Left lung (tissue), 14 donors: ENCODE data around the gene SLITRK1. TPM values are rescaled to one million over a fixed set of nuclear protein-coding genes. Genes with fewer than 3 reads are reported as not detected.

Source experiments
- ATAC-seq: fragments of 200-7000 bp; cut with Tn5 transposase; one replicate; pipeline ENCODE4 v1.9.1; 2020; ENCODE audit warnings: moderate library complexity
- DNase-seq, 4 donors: peaks; one replicate each; pipeline ENCODE4 v3.0.0-alpha.2; 2013 to 2020
- H3K27ac ChIP-seq, 2 donors: fragments of 200-600 bp; sonication (generic) in 1 of 2; one replicate each; pipeline versions ENCODE4 v1.5.0 to v1.8.0; 2020 to 2021
- H3K27me3 ChIP-seq, 2 donors: fragments of 200-600 bp; sonication (generic) in 1 of 2; one replicate each; pipeline versions ENCODE4 v1.5.0 to v1.8.0; 2020 to 2021
- H3K36me3 ChIP-seq, 2 donors: fragments of 200-600 bp; sonication (generic) in 1 of 2; one replicate each; pipeline versions ENCODE4 v1.5.0 to v1.8.0; 2020 to 2021
- H3K4me1 ChIP-seq, 2 donors: fragments of 200-600 bp; one replicate each; pipeline ENCODE4 v1.8.0; 2021
- H3K4me3 ChIP-seq, 2 donors: fragments of 200-600 bp; sonication (generic) in 1 of 2; one replicate each; pipeline versions ENCODE4 v1.5.0 to v1.8.0; 2020 to 2021; ENCODE audit warnings: mild to moderate bottlenecking in 1 of 2
- H3K9me3 ChIP-seq, 2 donors: fragments of 200-600 bp; sonication (generic) in 1 of 2; one replicate each; pipeline versions ENCODE4 v1.5.0 to v1.8.0; 2020 to 2021
- CTCF ChIP-seq, 2 donors: fragments of 200-600 bp; sonication (generic) in 1 of 2; IDR thresholded peaks; one replicate each; pipeline versions ENCODE4 v1.5.0 to v1.8.0; 2021; ENCODE audit warnings: antibody characterized with exemption in 2 of 2
- intact Hi-C, 2 donors: fragments of 100-400 bp; cut with DNase I; formaldehyde crosslinking; loops; one replicate each; pipeline versions ENCODE4 v1.11.2 to v1.14.2; 2022
- long read RNA-seq, 12 donors: library from polyadenylated mRNA in 2 of 12; unstranded in 2 of 12; transcript quantifications; one replicate each; pipeline ENCODE4 v2.0.0 and lab custom pipeline, GENCODE V29; 2019 to 2026
- polyA plus RNA-seq, 6 donors: library from polyadenylated mRNA; unstranded; fragments of 120-200 nt; gene quantifications; one replicate each; pipeline ENCODE4 v1.2.1, GENCODE V29; 2013; ENCODE audit not compliant: insufficient read length in 6 of 6
- total RNA-seq, 2 donors: library from RNA; stranded (reverse); fragmentation: NEBNext Ultra II Directional; extraction: Animal tissue kit (Norgen Biotek cat#: 25700); gene quantifications; one replicate each; pipeline ENCODE4 v1.2.1, GENCODE V29; 2021
- donor health status: DM: no; HTN: yes; CAD: no.
- donor health status: DM: no; HTN: no; CAD: no.

Gene SLITRK1
- total RNA-seq (not detected), polyA plus RNA-seq (under 1 TPM in 4 of 6 donors, not detected in 2; 0.03 to 0.06 (median 0.05) TPM)
- long read RNA-seq, donor 1 = 0 reads
- long read RNA-seq, donor 2 = 0 reads
- long read RNA-seq, donor 3, full-length matches to known transcripts = 1 of 1 reads
- long read RNA-seq, donor 3, partial matches to known transcripts = 0 of 1 reads
- long read RNA-seq, donor 3, other reads (novel, unspliced or antisense) = 0 of 1 reads
- long read RNA-seq, donor 4 = 0 reads
- long read RNA-seq, donor 5 = 0 reads
- long read RNA-seq, donor 6 = 0 reads
- long read RNA-seq, donor 7, full-length matches to known transcripts = 1 of 1 reads
- long read RNA-seq, donor 7, partial matches to known transcripts = 0 of 1 reads
- long read RNA-seq, donor 7, other reads (novel, unspliced or antisense) = 0 of 1 reads
- long read RNA-seq, donor 8 = 0 reads
- long read RNA-seq, donor 9 = 0 reads
- long read RNA-seq, donor 10 = 0 reads
- long read RNA-seq, donor 11, full-length matches to known transcripts = 64 of 64 reads
- long read RNA-seq, donor 11, partial matches to known transcripts = 0 of 64 reads
- long read RNA-seq, donor 11, other reads (novel, unspliced or antisense) = 0 of 64 reads
- long read RNA-seq, donor 12 = 0 reads

- ATAC-seq (peak; percentile 52), DNase-seq (peak in 3 of 4 donors; percentile 49 to 71 (median 54))
- Histone ChIP-seq H3K27ac (no peak within 1 kb of the TSS), H3K4me3 (no peak within 1 kb of the TSS), H3K27me3 (peaks cover 36 to 72% of the 10 kb centered on the region in 2 donors), H3K4me1 (no peaks in the 10 kb centered on the region), H3K9me3 (no peaks in the 10 kb centered on the region), H3K36me3 (no peaks in the 10 kb centered on the region)
- no peak for TF ChIP-seq CTCF (IDR thresholded peaks at IDR 0.05)
- intact Hi-C loops = no loop called here
Measured at GRCh38 chr13:83881917-83882605, at the start of gene SLITRK1. Gene SLITRK1, minus strand, starts transcription at chr13:83882474. Its CDS starts 967 bp downstream, at chr13:83881507.

- no peak for TF ChIP-seq CTCF (IDR thresholded peaks at IDR 0.05)
- H3K9me3 ChIP-seq = no peaks in the 10 kb centered on the region
- H3K27ac ChIP-seq = no peak overlapping the region
- intact Hi-C loops = no loop called here
- DNase-seq (peak in 1 of 4 donors; percentile 3), ATAC-seq (no peak)
- H3K4me1 ChIP-seq = no peaks in the 10 kb centered on the region
- H3K27me3 ChIP-seq = no peaks in the 10 kb centered on the region
- no peak overlapping the region for H3K4me3 ChIP-seq
- H3K36me3 ChIP-seq = no peaks in the 10 kb centered on the region
Measured at GRCh38 chr13:83929157-83929556, 46.9 kb upstream of the SLITRK1 start.

- Histone ChIP-seq H3K4me1 (no peaks in the 10 kb centered on the region), H3K27me3 (no peaks in the 10 kb centered on the region), H3K9me3 (no peaks in the 10 kb centered on the region), H3K36me3 (no peaks in the 10 kb centered on the region), H3K27ac (no peak overlapping the region), H3K4me3 (no peak overlapping the region)
- TF ChIP-seq CTCF (IDR thresholded peaks at IDR 0.05) = no peak
- ATAC-seq = no peak
- DNase-seq = no peak
- intact Hi-C loops = no loop called here
Measured at GRCh38 chr13:83919775-83920174, 37.5 kb upstream of the SLITRK1 start.

- ATAC-seq = no peak
- intact Hi-C loops = no loop called here
- no peak overlapping the region for H3K4me3 ChIP-seq
Measured at GRCh38 chr13:83914368-83914767, 32.1 kb upstream of the SLITRK1 start.

More at GRCh38 chr13:83914368-83914767, 32.1 kb upstream of the SLITRK1 start:
- H3K27me3 ChIP-seq = no peaks in the 10 kb centered on the region
- H3K36me3 ChIP-seq = no peaks in the 10 kb centered on the region
- no peak for TF ChIP-seq CTCF (IDR thresholded peaks at IDR 0.05)
- no peak overlapping the region for H3K27ac ChIP-seq
- no peaks in the 10 kb centered on the region for H3K4me1 ChIP-seq
- DNase-seq = no peak
- peaks cover 0 to 9% of the 10 kb centered on the region in 2 donors for H3K9me3 ChIP-seq
